ENCODE results near the gene ANKS4B. TPM values are rescaled to one million over a fixed set of nuclear protein-coding genes. Genes with fewer than 3 reads are reported as not detected.
"Not testable (repeated sequence)": the region's sequence is repeated elsewhere in the genome, so short reads cannot be mapped to it uniquely, and the experiment has no call there.

Gene ANKS4B
- total RNA-seq, 1 donor from 2014 or later, result not detected

- no peak overlapping the region for H3K4me3 Mint-ChIP-seq (ENCODE audit: unreplicated experiment)
- H3K27ac Mint-ChIP-seq (ENCODE audit: unreplicated experiment), result no peak overlapping the region
- H3K4me1 Mint-ChIP-seq (ENCODE audit: low read depth, unreplicated experiment), result no peaks in the 10 kb centered on the region
- peaks cover 2% of the 10 kb centered on the region for H3K27me3 Mint-ChIP-seq (ENCODE audit: unreplicated experiment)
- DNase-seq, result no peak
- TF ChIP-seq CTCF (IDR thresholded peaks at IDR 0.05; ENCODE audit: partially characterized antibody, unreplicated experiment), result no peak
- no peaks in the 10 kb centered on the region for H3K9me3 Mint-ChIP-seq (ENCODE audit: unreplicated experiment)
- peaks cover 4% of the 10 kb centered on the region for H3K36me3 Mint-ChIP-seq (ENCODE audit: unreplicated experiment)
Observed at GRCh38 chr16:21194771-21195301, 38.7 kb upstream of the ANKS4B start.

DNA sequence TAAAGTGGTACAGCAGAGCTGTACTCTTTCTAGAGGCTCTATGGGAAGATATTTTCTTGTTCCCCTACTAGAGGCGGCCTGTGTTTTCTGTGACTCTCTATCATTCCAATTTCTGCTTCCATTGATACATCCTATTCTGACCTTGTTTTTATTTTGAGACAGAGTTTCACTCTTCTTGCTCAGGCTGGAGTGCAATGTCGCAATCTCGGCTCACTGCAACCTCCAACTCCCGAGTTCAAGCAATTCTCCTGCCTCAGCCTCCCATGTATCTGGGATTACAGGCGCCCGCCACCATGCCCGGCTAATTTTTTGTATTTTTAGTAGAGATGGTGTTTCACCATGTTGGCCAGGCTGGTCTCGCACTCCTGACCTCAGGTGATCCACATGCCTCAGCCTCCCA lies 38.2 kb upstream of the ANKS4B start:
- not testable (repeated sequence) for H3K4me3 Mint-ChIP-seq (ENCODE audit: unreplicated experiment); H3K36me3 Mint-ChIP-seq (ENCODE audit: unreplicated experiment); H3K9me3 Mint-ChIP-seq (ENCODE audit: unreplicated experiment); H3K4me1 Mint-ChIP-seq (ENCODE audit: low read depth, unreplicated experiment); DNase-seq; H3K27ac Mint-ChIP-seq (ENCODE audit: unreplicated experiment); H3K27me3 Mint-ChIP-seq (ENCODE audit: unreplicated experiment)

- Mint-ChIP-seq H3K27me3 (ENCODE audit: unreplicated experiment) (peaks cover 5% of the 10 kb centered on the region), H3K9me3 (ENCODE audit: unreplicated experiment) (no peaks in the 10 kb centered on the region), H3K27ac (ENCODE audit: unreplicated experiment) (no peak overlapping the region), H3K4me3 (ENCODE audit: unreplicated experiment) (no peak overlapping the region), H3K36me3 (ENCODE audit: unreplicated experiment) (no peaks in the 10 kb centered on the region), H3K4me1 (ENCODE audit: low read depth, unreplicated experiment) (no peaks in the 10 kb centered on the region)
- TF ChIP-seq CTCF (IDR thresholded peaks at IDR 0.05; ENCODE audit: partially characterized antibody, unreplicated experiment), result no peak
- no peak for DNase-seq
Observed at GRCh38 chr16:21197112-21197511, 36.4 kb upstream of the ANKS4B start.

DNA sequence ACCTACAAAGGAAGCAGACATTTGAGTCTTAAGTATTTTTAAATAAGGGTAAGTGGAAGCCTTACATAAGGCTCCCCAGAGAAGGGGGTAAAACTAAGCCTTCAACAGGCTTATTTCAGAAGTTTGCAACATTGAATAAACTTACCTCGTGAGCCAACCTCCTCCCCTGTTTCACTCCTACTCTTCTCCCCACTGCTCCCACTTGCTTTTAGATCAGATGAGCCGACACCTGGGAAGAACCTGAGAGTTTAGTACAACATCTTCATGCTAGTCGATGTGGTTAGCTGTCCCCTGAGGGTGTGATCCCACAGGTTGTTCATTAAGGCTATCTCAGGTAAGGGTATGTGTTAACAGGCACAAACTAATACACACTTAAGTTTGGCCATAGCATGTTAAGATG lies 35.9 kb upstream of the ANKS4B start:
- H3K27me3 Mint-ChIP-seq (ENCODE audit: unreplicated experiment), result peaks cover 5% of the 10 kb centered on the region

DNA sequence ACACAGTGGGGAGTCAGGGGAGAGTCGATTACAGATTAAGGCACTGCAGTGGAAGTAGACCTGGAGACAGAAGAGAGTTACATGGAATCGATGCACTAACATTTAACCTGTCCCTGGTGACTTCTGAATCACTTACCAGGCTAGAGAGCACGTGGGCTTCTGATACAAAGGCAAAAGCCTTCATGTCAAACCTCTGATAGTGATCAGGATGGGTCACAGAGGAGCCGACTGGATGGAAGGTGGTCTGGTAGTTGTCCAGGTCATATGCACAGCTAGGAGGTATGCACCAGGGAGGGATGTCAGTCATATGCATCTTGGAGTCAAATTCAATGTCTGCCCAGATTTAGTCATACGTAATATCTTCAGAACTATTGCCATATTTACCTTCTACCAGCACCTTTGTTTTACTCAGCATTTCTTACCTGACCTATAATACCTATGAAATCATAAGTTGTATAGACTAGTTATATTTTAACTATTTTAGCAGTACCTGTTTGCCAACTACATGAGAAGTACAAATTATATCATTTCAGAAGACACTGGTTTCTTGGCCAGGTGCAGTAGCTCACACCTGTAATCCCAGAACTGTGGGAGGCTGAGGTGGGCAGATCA lies 33.8 kb upstream of the ANKS4B start:
- Mint-ChIP-seq H3K36me3 (ENCODE audit: unreplicated experiment) (no peaks in the 10 kb centered on the region), H3K27ac (ENCODE audit: unreplicated experiment) (no peak overlapping the region), H3K4me1 (ENCODE audit: low read depth, unreplicated experiment) (no peaks in the 10 kb centered on the region), H3K27me3 (ENCODE audit: unreplicated experiment) (peaks cover 5% of the 10 kb centered on the region), H3K9me3 (ENCODE audit: unreplicated experiment) (no peaks in the 10 kb centered on the region), H3K4me3 (ENCODE audit: unreplicated experiment) (no peak overlapping the region)
- DNase-seq, result no peak
- no peak for TF ChIP-seq CTCF (IDR thresholded peaks at IDR 0.05; ENCODE audit: partially characterized antibody, unreplicated experiment)

More for the DNA sequence above, 35.9 kb upstream of the ANKS4B start:
- DNase-seq, result no peak
- TF ChIP-seq CTCF (IDR thresholded peaks at IDR 0.05; ENCODE audit: partially characterized antibody, unreplicated experiment), result no peak
- no peaks in the 10 kb centered on the region for H3K9me3 Mint-ChIP-seq (ENCODE audit: unreplicated experiment)
- no peak overlapping the region for H3K27ac Mint-ChIP-seq (ENCODE audit: unreplicated experiment)
- no peaks in the 10 kb centered on the region for H3K4me1 Mint-ChIP-seq (ENCODE audit: low read depth, unreplicated experiment)
- H3K4me3 Mint-ChIP-seq (ENCODE audit: unreplicated experiment), result no peak overlapping the region
- H3K36me3 Mint-ChIP-seq (ENCODE audit: unreplicated experiment), result no peaks in the 10 kb centered on the region

Measured in glutamatergic neuron (in vitro differentiated cells).